Measurements from ENCODE around the gene LYPD6B.
A peak's percentile ranks its signal among the peaks of the same experiment; 100 is the strongest.

Gene LYPD6B

DNA sequence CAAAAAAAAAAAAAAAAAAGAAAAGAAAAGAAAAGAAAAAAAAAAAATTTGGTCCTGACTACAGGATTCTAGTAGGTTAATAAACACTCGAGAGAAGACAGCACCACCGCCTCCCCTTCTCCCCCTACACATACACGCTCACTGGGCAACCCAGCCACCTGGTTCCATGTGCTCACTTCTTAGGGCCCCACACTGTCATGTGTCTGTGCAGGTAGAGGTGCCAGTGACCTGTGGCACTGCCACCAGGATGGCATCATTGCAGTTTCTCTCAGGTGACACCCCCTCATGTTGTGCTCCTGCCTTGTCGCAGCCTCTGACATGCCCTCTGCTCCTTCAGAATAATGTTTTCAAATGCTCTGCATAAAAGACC lies 39.7 kb upstream of the LYPD6B start:
- H3K9ac ChIP-seq (ENCODE audit: low read depth, low read length, poor library complexity) = peak overlapping the region; percentile 24
- no peak overlapping the region for H3K23ac ChIP-seq (ENCODE audit: low read depth, low read length, poor library complexity)
- no peak overlapping the region for H4K91ac ChIP-seq (ENCODE audit: low read depth, low read length, poor library complexity)
- H3K9me3 ChIP-seq (replicated peaks in 1 of 2; ENCODE audit: control insufficient read depth in 2 of 2, insufficient read depth in 1 of 2, low read depth in 1 of 2, low read length in 2 of 2) = peaks cover 16 to 17% of the 10 kb centered on the region in 2 donors
- no peak overlapping the region for H3K14ac ChIP-seq (ENCODE audit: low read length)
- H4K8ac ChIP-seq (ENCODE audit: low read depth, low read length) = no peak overlapping the region
- DNase-seq (ENCODE audit: low spot score) = no peak
- peak overlapping the region; percentile 40 for H3K27ac ChIP-seq (replicated peaks; ENCODE audit: low read length)
- no peak overlapping the region for H2BK15ac ChIP-seq (ENCODE audit: low read length)
- no peak overlapping the region for H3K18ac ChIP-seq (ENCODE audit: low read length)
- no peak overlapping the region for H3K4me3 ChIP-seq (ENCODE audit: low read length in 2 of 2)
- H3K4ac ChIP-seq (ENCODE audit: low read length) = no peak overlapping the region
- no peak overlapping the region for H3K4me2 ChIP-seq (ENCODE audit: insufficient read depth, low read length, poor library complexity, severe bottlenecking)
- no CpG with 5 or more reads among the region's 4 CpGs for WGBS, 2 donors (ENCODE audit: extremely low coverage in 2 of 2, insufficient read length in 2 of 2, insufficient replicate concordance in 1 of 2)
- no peak overlapping the region for H2AK5ac ChIP-seq (ENCODE audit: low read depth, low read length)
- no peak overlapping the region for H2BK12ac ChIP-seq (ENCODE audit: low read length)
- peaks cover 0 to 10% of the 10 kb centered on the region in 2 donors for H3K4me1 ChIP-seq (ENCODE audit: control insufficient read depth in 2 of 2, insufficient read depth in 1 of 2, low read depth in 1 of 2, low read length in 2 of 2)
- no peaks in the 10 kb centered on the region for H3K79me1 ChIP-seq (ENCODE audit: low read depth, low read length)
- no peak overlapping the region for H2BK5ac ChIP-seq (ENCODE audit: low read length)
- H3K27me3 ChIP-seq (ENCODE audit: control insufficient read depth in 3 of 3, insufficient read depth in 3 of 3, low read depth in 1 of 3, low read length in 3 of 3) = no peaks in the 10 kb centered on the region
- H3K36me3 ChIP-seq (replicated peaks in 1 of 2; ENCODE audit: control insufficient read depth in 2 of 2, insufficient read depth in 2 of 2, low read length in 2 of 2) = peaks cover 49 to 95% of the 10 kb centered on the region in 2 donors
- no peak overlapping the region for H2AFZ ChIP-seq (ENCODE audit: low read length)
- no peak overlapping the region for H2BK120ac ChIP-seq (ENCODE audit: low read depth, low read length)

DNA sequence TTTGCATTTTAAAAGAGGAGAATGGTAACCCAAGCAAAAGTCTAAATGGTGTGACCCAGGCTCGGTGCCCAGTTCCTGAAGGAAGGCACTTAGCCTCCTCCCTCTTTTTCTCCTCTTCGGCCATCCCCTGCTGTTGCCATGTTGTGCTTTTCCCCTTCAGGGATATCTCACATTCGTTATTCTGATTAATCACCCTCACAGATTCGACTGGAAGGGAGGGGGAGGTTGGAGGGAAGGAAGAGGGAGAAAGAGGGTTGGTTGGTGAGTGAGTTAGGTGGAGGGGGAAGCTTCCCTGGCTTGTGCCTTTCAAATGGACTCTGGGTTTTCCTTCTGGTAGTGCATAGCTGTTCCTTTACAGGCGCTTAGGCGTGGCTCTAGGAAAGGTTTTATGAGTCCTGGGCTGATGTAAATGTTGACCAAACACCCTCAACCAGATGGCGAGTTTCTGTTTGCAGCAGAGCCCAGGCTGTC lies 39.0 kb upstream of the LYPD6B start:
- H3K79me1 ChIP-seq (ENCODE audit: low read depth, low read length) = no peaks in the 10 kb centered on the region
- H2AK5ac ChIP-seq (ENCODE audit: low read depth, low read length) = no peak overlapping the region
- no peak overlapping the region for H2BK5ac ChIP-seq (ENCODE audit: low read length)
- H3K36me3 ChIP-seq (replicated peaks in 1 of 2; ENCODE audit: control insufficient read depth in 2 of 2, insufficient read depth in 2 of 2, low read length in 2 of 2) = peaks cover 46 to 95% of the 10 kb centered on the region in 2 donors
- H3K23ac ChIP-seq (ENCODE audit: low read depth, low read length, poor library complexity) = no peak overlapping the region
- H3K9me3 ChIP-seq (replicated peaks in 1 of 2; ENCODE audit: control insufficient read depth in 2 of 2, insufficient read depth in 1 of 2, low read depth in 1 of 2, low read length in 2 of 2) = peaks cover 16 to 17% of the 10 kb centered on the region in 2 donors
- H3K18ac ChIP-seq (ENCODE audit: low read length) = no peak overlapping the region
- peaks cover 0 to 10% of the 10 kb centered on the region in 2 donors for H3K4me1 ChIP-seq (ENCODE audit: control insufficient read depth in 2 of 2, insufficient read depth in 1 of 2, low read depth in 1 of 2, low read length in 2 of 2)
- H3K27ac ChIP-seq (replicated peaks; ENCODE audit: low read length) = no peak overlapping the region
- no peak overlapping the region for H3K14ac ChIP-seq (ENCODE audit: low read length)
- H4K91ac ChIP-seq (ENCODE audit: low read depth, low read length, poor library complexity) = no peak overlapping the region
- no peak overlapping the region for H2BK12ac ChIP-seq (ENCODE audit: low read length)
- no peak overlapping the region for H3K4ac ChIP-seq (ENCODE audit: low read length)
- no peak overlapping the region for H3K4me3 ChIP-seq (ENCODE audit: low read length in 2 of 2)
- no peak overlapping the region for H3K9ac ChIP-seq (ENCODE audit: low read depth, low read length, poor library complexity)
- no peak overlapping the region for H4K8ac ChIP-seq (ENCODE audit: low read depth, low read length)
- no peaks in the 10 kb centered on the region for H3K27me3 ChIP-seq (ENCODE audit: control insufficient read depth in 3 of 3, insufficient read depth in 3 of 3, low read depth in 1 of 3, low read length in 3 of 3)
- H2BK120ac ChIP-seq (ENCODE audit: low read depth, low read length) = no peak overlapping the region
- no peak for DNase-seq (ENCODE audit: low spot score)
- no peak overlapping the region for H2AFZ ChIP-seq (ENCODE audit: low read length)
- no peak overlapping the region for H2BK15ac ChIP-seq (ENCODE audit: low read length)
- H3K4me2 ChIP-seq (ENCODE audit: insufficient read depth, low read length, poor library complexity, severe bottlenecking) = no peak overlapping the region
- no CpG with 5 or more reads among the region's 7 CpGs for WGBS, 2 donors (ENCODE audit: extremely low coverage in 2 of 2, insufficient read length in 2 of 2, insufficient replicate concordance in 1 of 2)

DNA sequence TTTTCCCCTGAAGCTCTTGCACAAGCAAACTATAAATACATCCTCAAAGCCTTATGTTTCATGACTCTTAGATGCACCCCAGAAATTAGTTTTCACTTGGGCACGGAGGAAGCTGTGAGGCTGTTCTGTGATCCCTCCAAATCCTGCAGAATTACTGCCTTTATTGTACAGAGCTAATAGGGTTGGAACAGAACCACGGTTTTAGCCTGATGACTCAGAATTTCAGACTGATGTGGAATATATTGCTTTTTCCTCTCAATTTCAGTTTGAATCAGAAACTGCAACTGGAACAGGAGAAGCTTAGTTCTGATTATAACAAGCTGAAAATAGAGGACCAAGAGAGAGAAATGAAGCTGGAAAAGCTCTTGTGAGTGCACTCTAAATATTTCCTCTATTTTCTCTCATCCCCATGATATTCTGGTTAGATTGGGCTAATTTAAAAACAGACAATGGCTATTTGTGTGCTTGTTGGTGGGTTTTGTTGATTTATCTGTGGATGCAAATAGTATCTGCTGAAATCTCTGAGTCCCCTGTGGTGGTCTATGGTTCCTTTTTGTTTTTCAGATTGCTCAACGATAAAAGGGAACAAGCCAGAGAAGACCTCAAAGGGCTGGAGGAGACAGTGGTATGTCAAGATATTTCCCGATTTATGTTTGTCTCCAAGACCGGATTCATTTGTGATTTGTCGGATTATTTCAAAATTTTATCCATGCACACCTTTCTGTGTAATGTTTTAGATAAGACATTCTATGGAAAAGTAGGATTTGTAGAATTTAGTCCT lies 38.2 kb upstream of the LYPD6B start:
- Histone ChIP-seq H3K4ac (ENCODE audit: low read length) (no peak overlapping the region), H3K23ac (ENCODE audit: low read depth, low read length, poor library complexity) (no peak overlapping the region)

DNA sequence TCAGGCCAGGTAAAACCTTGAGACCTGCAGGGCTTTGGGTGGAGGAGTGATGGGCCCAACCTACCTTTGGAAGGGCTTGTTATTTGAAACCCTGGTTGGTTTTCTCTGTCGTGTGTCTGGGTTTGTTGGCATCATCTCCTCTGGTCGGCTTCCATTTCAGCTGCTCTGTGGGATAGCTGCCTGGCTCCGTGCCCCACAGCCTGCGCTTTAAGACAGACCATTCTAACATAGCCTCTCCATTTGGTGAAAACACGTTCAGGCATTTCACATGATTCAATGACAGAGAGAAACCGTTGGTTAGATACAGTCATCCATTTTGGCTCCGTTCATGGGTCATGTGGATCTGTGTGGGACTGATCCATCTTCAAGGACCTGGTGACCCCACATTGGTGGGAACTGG lies 37.0 kb upstream of the LYPD6B start:
- Histone ChIP-seq H3K36me3 (replicated peaks in 1 of 2; ENCODE audit: control insufficient read depth in 2 of 2, insufficient read depth in 2 of 2, low read length in 2 of 2) (peaks cover 44 to 97% of the 10 kb centered on the region in 2 donors), H4K8ac (ENCODE audit: low read depth, low read length) (no peak overlapping the region), H3K4me1 (ENCODE audit: control insufficient read depth in 2 of 2, insufficient read depth in 1 of 2, low read depth in 1 of 2, low read length in 2 of 2) (peaks cover 0 to 10% of the 10 kb centered on the region in 2 donors), H3K4me2 (ENCODE audit: insufficient read depth, low read length, poor library complexity, severe bottlenecking) (no peak overlapping the region), H3K9me3 (replicated peaks in 1 of 2; ENCODE audit: control insufficient read depth in 2 of 2, insufficient read depth in 1 of 2, low read depth in 1 of 2, low read length in 2 of 2) (peaks cover 16 to 17% of the 10 kb centered on the region in 2 donors), H3K27me3 (ENCODE audit: control insufficient read depth in 3 of 3, insufficient read depth in 3 of 3, low read depth in 1 of 3, low read length in 3 of 3) (no peaks in the 10 kb centered on the region), H3K4ac (ENCODE audit: low read length) (no peak overlapping the region), H3K79me1 (ENCODE audit: low read depth, low read length) (no peaks in the 10 kb centered on the region), H2BK15ac (ENCODE audit: low read length) (no peak overlapping the region), H3K23ac (ENCODE audit: low read depth, low read length, poor library complexity) (no peak overlapping the region), H4K91ac (ENCODE audit: low read depth, low read length, poor library complexity) (no peak overlapping the region), H3K9ac (ENCODE audit: low read depth, low read length, poor library complexity) (no peak overlapping the region), H2AFZ (ENCODE audit: low read length) (no peak overlapping the region), H3K18ac (ENCODE audit: low read length) (no peak overlapping the region), H2BK120ac (ENCODE audit: low read depth, low read length) (no peak overlapping the region), H2BK5ac (ENCODE audit: low read length) (no peak overlapping the region), H2AK5ac (ENCODE audit: low read depth, low read length) (no peak overlapping the region), H3K4me3 (ENCODE audit: low read length in 2 of 2) (no peak overlapping the region), H2BK12ac (ENCODE audit: low read length) (no peak overlapping the region), H3K27ac (replicated peaks; ENCODE audit: low read length) (no peak overlapping the region), H3K14ac (ENCODE audit: low read length) (no peak overlapping the region)
- no CpG with 5 or more reads among the region's 7 CpGs for WGBS, 2 donors (ENCODE audit: extremely low coverage in 2 of 2, insufficient read length in 2 of 2, insufficient replicate concordance in 1 of 2)
- no peak for DNase-seq (ENCODE audit: low spot score)

More for the DNA sequence above, 38.2 kb upstream of the LYPD6B start:
- no peak overlapping the region for H2BK5ac ChIP-seq (ENCODE audit: low read length)
- H3K9me3 ChIP-seq (replicated peaks in 1 of 2; ENCODE audit: control insufficient read depth in 2 of 2, insufficient read depth in 1 of 2, low read depth in 1 of 2, low read length in 2 of 2) = peaks cover 16 to 17% of the 10 kb centered on the region in 2 donors
- H4K91ac ChIP-seq (ENCODE audit: low read depth, low read length, poor library complexity) = no peak overlapping the region
- H2BK120ac ChIP-seq (ENCODE audit: low read depth, low read length) = no peak overlapping the region
- H4K8ac ChIP-seq (ENCODE audit: low read depth, low read length) = no peak overlapping the region
- H3K27me3 ChIP-seq (ENCODE audit: control insufficient read depth in 3 of 3, insufficient read depth in 3 of 3, low read depth in 1 of 3, low read length in 3 of 3) = no peaks in the 10 kb centered on the region
- whole genome bisulfite sequencing, 2 donors (ENCODE audit: extremely low coverage in 2 of 2, insufficient read length in 2 of 2, insufficient replicate concordance in 1 of 2) = no CpG with 5 or more reads among the region's 6 CpGs
- H2AFZ ChIP-seq (ENCODE audit: low read length) = no peak overlapping the region
- peaks cover 0 to 10% of the 10 kb centered on the region in 2 donors for H3K4me1 ChIP-seq (ENCODE audit: control insufficient read depth in 2 of 2, insufficient read depth in 1 of 2, low read depth in 1 of 2, low read length in 2 of 2)
- H3K4me3 ChIP-seq (ENCODE audit: low read length in 2 of 2) = no peak overlapping the region
- no peak for DNase-seq (ENCODE audit: low spot score)
- H3K36me3 ChIP-seq (replicated peaks in 1 of 2; ENCODE audit: control insufficient read depth in 2 of 2, insufficient read depth in 2 of 2, low read length in 2 of 2) = peaks cover 42 to 95% of the 10 kb centered on the region in 2 donors
- no peak overlapping the region for H3K14ac ChIP-seq (ENCODE audit: low read length)
- H2BK15ac ChIP-seq (ENCODE audit: low read length) = no peak overlapping the region
- no peak overlapping the region for H2BK12ac ChIP-seq (ENCODE audit: low read length)
- no peak overlapping the region for H3K9ac ChIP-seq (ENCODE audit: low read depth, low read length, poor library complexity)
- no peak overlapping the region for H3K27ac ChIP-seq (replicated peaks; ENCODE audit: low read length)
- no peak overlapping the region for H3K18ac ChIP-seq (ENCODE audit: low read length)
- H3K4me2 ChIP-seq (ENCODE audit: insufficient read depth, low read length, poor library complexity, severe bottlenecking) = no peak overlapping the region
- no peaks in the 10 kb centered on the region for H3K79me1 ChIP-seq (ENCODE audit: low read depth, low read length)
- no peak overlapping the region for H2AK5ac ChIP-seq (ENCODE audit: low read depth, low read length)
